Measurements from ENCODE around the gene AKNAD1.
"Not testable (repeated sequence)": the region's sequence is repeated elsewhere in the genome, so short reads cannot be mapped to it uniquely, and the experiment has no call there.

AKNAD1 gene

GRCh38 chr1:108801101-108801500 lies 55.8 kb downstream of the AKNAD1 start:
- no peak overlapping the region for H3K27ac ChIP-seq
- no peaks in the 10 kb centered on the region for H3K9me3 ChIP-seq (ENCODE audit: severe bottlenecking)
- H3K36me3 ChIP-seq, result peaks cover 4% of the 10 kb centered on the region; the same call in 1 of the 2 replicates
- TF ChIP-seq, protein P1, sequence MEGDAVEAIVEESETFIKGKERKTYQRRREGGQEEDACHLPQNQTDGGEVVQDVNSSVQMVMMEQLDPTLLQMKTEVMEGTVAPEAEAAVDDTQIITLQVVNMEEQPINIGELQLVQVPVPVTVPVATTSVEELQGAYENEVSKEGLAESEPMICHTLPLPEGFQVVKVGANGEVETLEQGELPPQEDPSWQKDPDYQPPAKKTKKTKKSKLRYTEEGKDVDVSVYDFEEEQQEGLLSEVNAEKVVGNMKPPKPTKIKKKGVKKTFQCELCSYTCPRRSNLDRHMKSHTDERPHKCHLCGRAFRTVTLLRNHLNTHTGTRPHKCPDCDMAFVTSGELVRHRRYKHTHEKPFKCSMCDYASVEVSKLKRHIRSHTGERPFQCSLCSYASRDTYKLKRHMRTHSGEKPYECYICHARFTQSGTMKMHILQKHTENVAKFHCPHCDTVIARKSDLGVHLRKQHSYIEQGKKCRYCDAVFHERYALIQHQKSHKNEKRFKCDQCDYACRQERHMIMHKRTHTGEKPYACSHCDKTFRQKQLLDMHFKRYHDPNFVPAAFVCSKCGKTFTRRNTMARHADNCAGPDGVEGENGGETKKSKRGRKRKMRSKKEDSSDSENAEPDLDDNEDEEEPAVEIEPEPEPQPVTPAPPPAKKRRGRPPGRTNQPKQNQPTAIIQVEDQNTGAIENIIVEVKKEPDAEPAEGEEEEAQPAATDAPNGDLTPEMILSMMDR (IDR thresholded peaks at IDR 0.05; ENCODE audit: low read depth, low read length), result no peak
- H3K27me3 ChIP-seq (ENCODE audit: insufficient read depth, low read depth, severe bottlenecking), result no peaks in the 10 kb centered on the region
- no peak for DNase-seq
- no peak overlapping the region for H3K4me3 ChIP-seq (ENCODE audit: low read depth, low read length)

DNA sequence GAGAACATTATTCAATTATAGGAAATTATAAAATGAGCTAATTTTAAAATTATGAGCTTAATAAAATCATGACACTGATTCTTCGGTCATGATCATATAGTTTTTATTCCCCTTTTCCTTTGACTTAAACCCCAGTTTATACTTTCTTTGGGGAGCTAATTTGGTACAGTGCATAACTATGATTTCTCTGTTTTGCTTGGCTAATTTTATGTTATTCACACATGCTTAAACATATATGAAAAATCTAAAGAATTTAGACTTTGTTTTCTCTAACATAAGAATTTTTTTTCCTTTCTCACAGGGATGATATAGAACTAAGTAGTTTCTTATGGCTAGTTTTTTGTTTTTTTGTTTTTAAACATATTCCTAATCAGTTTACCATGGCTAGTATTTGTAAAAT lies 57.9 kb downstream of the AKNAD1 start:
- TF ChIP-seq, protein P1 (IDR thresholded peaks at IDR 0.05; ENCODE audit: low read depth, low read length), result no peak
- no peaks in the 10 kb centered on the region for H3K27me3 ChIP-seq (ENCODE audit: insufficient read depth, low read depth, severe bottlenecking)
- no peak for DNase-seq
- H3K4me3 ChIP-seq (ENCODE audit: low read depth, low read length), result no peak overlapping the region
- peaks cover 4% of the 10 kb centered on the region; the same call in 1 of the 2 replicates for H3K36me3 ChIP-seq
- no peaks in the 10 kb centered on the region for H3K9me3 ChIP-seq (ENCODE audit: severe bottlenecking)
- H3K27ac ChIP-seq, result no peak overlapping the region

GRCh38 chr1:108792420-108792819 lies 64.5 kb downstream of the AKNAD1 start:
- Histone ChIP-seq H3K27ac (no peak overlapping the region), H3K36me3 (no peaks in the 10 kb centered on the region; the same call in 1 of the 2 replicates), H3K27me3 (ENCODE audit: insufficient read depth, low read depth, severe bottlenecking) (no peaks in the 10 kb centered on the region), H3K4me3 (ENCODE audit: low read depth, low read length) (no peak overlapping the region), H3K9me3 (ENCODE audit: severe bottlenecking) (no peaks in the 10 kb centered on the region)
- no peak for DNase-seq
- TF ChIP-seq, protein P1 (IDR thresholded peaks at IDR 0.05; ENCODE audit: low read depth, low read length), result no peak

DNA sequence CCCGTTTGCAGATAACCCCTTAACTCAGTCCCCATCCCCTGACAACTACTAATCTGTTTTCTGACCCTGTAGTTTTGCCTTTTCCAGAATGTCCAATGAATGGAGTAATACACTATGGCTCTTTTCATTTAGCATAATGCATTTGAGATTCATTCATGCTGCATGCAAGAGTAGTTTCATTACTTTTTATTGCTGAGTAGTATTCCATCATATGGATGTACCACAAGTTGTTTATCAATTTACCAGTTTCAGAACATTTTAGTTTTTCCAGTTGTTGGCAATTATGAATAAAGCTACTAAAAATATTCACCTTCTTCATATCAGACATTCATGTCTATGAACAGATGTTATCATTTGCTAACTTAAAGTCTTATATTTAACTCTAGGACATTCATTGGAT lies 65.1 kb downstream of the AKNAD1 start:
- no peak overlapping the region for H3K4me3 ChIP-seq (ENCODE audit: low read depth, low read length)
- no peaks in the 10 kb centered on the region for H3K27me3 ChIP-seq (ENCODE audit: insufficient read depth, low read depth, severe bottlenecking)
- H3K9me3 ChIP-seq (ENCODE audit: severe bottlenecking), result no peaks in the 10 kb centered on the region
- H3K27ac ChIP-seq, result no peak overlapping the region
- no peaks in the 10 kb centered on the region; the same call in 1 of the 2 replicates for H3K36me3 ChIP-seq
- TF ChIP-seq, protein P1 (IDR thresholded peaks at IDR 0.05; ENCODE audit: low read depth, low read length), result no peak
- DNase-seq, result no peak

DNA sequence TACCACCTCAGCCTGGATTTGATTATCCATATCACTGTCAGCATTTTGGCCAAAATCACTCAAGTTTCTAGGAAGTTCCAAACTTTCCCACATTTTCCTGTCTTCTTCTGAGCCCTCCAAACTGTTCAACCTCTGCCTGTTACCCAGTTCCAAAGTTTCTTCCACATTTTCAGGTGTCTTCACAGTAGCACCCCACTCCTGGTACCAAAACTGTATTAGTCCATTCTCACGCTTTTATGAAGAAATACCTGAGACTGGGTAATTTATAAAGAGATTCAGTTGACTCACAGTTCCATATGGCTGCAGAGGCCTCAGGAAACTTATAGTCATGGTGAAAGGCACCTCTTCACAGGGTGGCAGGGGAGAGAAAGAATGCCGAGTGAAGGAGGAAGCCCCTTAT lies 71.0 kb downstream of the AKNAD1 start:
- H3K27ac ChIP-seq, result no peak overlapping the region
- TF ChIP-seq, protein P1 (IDR thresholded peaks at IDR 0.05; ENCODE audit: low read depth, low read length), result no peak
- H3K36me3 ChIP-seq, result peaks cover 13% of the 10 kb centered on the region
- DNase-seq, result no peak
- no peak overlapping the region for H3K4me3 ChIP-seq (ENCODE audit: low read depth, low read length)
- no peaks in the 10 kb centered on the region for H3K27me3 ChIP-seq (ENCODE audit: insufficient read depth, low read depth, severe bottlenecking)
- peaks cover 14% of the 10 kb centered on the region for H3K9me3 ChIP-seq (ENCODE audit: severe bottlenecking)

DNA sequence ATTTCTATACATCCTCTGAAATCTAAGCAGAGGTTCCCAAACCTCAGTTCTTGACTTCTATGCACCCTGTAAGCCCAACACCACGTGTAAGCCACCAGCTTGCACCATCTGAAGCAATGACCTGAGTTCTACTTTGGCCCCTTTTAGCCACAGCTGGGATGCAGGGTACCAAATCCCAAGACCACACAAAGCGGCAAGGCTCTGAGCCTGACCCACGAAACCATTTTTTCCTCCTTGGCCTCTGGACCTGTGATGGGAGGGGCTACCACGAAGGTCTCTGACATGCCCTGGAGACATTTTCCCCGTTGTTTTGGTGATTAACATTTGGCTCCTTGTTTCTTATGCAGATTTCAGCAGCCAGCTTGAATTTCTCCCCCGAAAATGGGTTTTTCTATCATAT lies 71.6 kb downstream of the AKNAD1 start:
- Histone ChIP-seq H3K36me3 (peaks cover 13% of the 10 kb centered on the region), H3K9me3 (ENCODE audit: severe bottlenecking) (peaks cover 14% of the 10 kb centered on the region), H3K27me3 (ENCODE audit: insufficient read depth, low read depth, severe bottlenecking) (no peaks in the 10 kb centered on the region), H3K4me3 (ENCODE audit: low read depth, low read length) (no peak overlapping the region), H3K27ac (no peak overlapping the region)
- TF ChIP-seq, protein P1 (IDR thresholded peaks at IDR 0.05; ENCODE audit: low read depth, low read length), result no peak
- no peak for DNase-seq

- H3K27ac ChIP-seq; H3K4me3 ChIP-seq (ENCODE audit: low read depth, low read length); H3K27me3 ChIP-seq (ENCODE audit: insufficient read depth, low read depth, severe bottlenecking); DNase-seq: not testable (repeated sequence)
- H3K36me3 ChIP-seq, result peaks cover 20% of the 10 kb centered on the region
- H3K9me3 ChIP-seq (ENCODE audit: severe bottlenecking), result peaks cover 14% of the 10 kb centered on the region
Observed at GRCh38 chr1:108781575-108781944, 75.3 kb downstream of the AKNAD1 start.

Data from WERI-Rb-1 (cell line).